NCI-H82 treated with DMSO at 0.1 percent for 48 hours (cell line): Measurements from ENCODE around the gene UBE2O.

Experiments
- DNase-seq: peaks from one replicate; lab custom pipeline; 2025; ENCODE audit not compliant: unreplicated experiment; lab: John Stamatoyannopoulos, UW

The UBE2O gene

GRCh38 chr17:76467809-76468633, 15.1 kb upstream of the UBE2O start:
- DNase-seq: peak; percentile 42

DNA sequence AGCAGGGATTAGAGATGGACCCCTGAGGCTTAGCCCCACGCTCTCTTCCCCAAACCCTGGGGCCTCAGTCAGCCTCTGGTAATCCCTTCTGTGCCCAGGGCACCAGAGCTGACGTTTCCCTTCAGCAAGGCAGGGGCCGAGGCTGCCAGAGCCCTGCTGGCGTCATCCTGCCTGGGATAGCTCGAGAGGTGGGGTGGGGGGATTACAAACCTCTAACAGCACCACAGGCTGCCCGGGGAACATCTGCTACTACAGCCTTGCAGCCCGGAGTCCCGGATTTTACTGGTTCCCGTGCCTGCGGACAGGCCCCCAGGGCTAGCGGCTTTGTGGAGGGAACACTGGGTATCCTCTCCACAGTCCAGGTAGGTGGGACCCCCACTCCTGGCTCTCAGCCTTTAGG, 14.4 kb upstream of the UBE2O start, which contains the start of gene AANAT:
Gene AANAT (plus strand): TSS at position 238 of the 400 bp plus-strand sequence. CDS start 1,144 bp downstream, outside the sequence.
- DNase-seq: peak; percentile 90

DNA sequence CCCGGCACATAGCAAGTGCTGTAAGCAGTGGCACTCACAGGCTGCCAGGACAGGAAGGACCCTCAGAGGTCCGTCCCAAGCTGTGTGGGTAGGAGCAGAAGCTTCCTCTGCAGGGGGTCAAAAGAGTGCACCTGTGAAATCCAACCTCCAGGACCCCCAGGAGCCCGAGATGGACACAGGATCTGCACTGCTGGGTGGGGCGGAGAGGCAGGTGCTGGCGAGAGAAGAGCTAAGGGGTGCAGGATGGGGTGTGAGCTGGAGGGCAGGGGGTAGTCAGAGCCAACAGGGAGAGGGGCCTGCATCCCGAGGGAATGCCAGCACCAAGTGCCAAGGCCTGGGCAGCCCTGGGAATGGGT, 13.8 kb upstream of the UBE2O start:
- no peak for DNase-seq

DNA sequence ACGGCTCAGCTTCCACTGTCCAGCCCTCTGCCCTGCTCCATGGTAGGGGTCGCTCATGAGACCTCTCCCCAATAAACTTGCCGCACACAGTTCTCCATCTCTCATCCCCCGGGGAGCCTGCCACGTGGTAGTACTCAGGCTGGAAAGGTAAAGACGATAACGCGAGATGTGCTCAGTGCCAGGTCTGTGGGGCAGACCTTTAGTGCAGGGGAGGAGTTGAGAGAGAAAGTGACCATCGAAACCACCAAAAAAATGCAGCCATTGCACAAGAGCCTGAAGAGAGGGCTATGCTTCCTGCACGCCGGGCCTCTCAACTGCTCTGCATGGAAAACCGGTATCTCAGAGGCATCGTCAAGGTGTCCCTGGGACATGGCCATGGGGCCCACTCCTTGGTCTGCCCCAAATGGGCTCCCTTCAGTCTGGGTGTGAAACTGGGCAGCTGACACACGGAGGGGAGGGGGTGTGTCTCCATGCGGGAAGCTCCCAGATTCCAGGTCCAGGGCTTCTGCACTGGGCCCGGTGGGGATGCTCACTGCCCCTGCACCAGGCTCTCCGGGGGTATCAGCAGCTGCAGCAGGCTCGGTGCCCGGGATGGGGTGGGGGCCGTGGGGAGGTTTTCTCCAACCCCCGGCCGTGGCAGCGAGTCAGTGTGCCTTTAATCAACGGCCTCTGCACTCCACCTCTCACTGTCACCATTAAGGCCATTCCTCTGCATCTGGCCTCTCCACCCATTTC, 9.8 kb upstream of the UBE2O start:
- no peak for DNase-seq

GRCh38 chr17:76461765-76462555, 9.0 kb upstream of the UBE2O start:
- DNase-seq: no peak

GRCh38 chr17:76459674-76460073, 6.7 kb upstream of the UBE2O start:
- DNase-seq: no peak

DNA sequence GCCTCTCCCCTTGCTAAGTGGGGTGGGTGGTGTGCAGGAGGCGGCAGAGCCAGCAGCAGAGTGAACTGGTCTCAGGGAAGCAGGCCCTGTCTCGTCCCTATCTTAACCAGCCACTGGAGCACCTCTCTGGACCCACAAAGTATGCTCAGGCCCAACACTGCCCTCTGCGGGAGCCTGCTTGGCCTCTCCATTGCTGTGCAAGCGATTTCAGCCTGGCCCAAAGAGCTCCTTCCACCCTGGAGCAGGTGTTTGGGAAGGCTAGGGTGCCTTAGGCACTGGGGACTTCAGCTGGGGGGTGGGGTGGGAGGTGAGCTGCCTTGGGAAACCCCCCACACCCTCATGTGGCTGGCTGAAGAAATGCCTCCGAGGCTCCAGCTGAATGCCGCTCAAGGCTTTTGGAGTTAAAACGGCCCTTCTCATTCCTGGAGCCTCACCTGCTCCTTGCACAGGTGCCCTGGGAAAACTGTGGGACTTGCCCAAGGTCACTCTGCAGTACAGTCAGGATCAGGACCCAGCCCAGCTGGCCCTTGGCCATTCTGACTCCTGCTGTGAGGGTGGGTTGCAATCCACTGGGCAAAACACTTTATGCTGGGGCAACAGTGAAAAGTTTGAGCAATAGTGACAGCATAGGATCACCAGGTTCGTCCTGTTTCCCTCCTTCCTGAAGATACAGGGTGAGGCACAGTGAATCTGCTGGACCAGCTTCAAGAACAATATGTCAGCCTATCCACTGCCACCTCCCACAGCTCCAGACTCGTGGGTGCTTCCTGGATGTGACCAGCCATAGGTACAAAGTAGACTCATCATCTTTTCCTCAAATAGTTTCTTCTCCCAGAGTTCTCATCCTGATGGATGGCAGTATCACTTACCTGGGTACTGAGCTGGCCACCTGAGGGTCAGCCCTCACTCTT, 5.9 kb upstream of the UBE2O start:
- peak; percentile 25 for DNase-seq

GRCh38 chr17:76453431-76453743, 435 bp upstream of the UBE2O start:
- no peak for DNase-seq

- no peak for DNase-seq
Measured at GRCh38 chr17:76452127-76452659, 759 bp downstream of the UBE2O start.

- no peak for DNase-seq
Measured at GRCh38 chr17:76451506-76451905, 1.4 kb downstream of the UBE2O start.

GRCh38 chr17:76449126-76449525, 3.8 kb downstream of the UBE2O start:
- no peak for DNase-seq

- DNase-seq: no peak
Measured at GRCh38 chr17:76447931-76448652, 4.9 kb downstream of the UBE2O start.

DNA sequence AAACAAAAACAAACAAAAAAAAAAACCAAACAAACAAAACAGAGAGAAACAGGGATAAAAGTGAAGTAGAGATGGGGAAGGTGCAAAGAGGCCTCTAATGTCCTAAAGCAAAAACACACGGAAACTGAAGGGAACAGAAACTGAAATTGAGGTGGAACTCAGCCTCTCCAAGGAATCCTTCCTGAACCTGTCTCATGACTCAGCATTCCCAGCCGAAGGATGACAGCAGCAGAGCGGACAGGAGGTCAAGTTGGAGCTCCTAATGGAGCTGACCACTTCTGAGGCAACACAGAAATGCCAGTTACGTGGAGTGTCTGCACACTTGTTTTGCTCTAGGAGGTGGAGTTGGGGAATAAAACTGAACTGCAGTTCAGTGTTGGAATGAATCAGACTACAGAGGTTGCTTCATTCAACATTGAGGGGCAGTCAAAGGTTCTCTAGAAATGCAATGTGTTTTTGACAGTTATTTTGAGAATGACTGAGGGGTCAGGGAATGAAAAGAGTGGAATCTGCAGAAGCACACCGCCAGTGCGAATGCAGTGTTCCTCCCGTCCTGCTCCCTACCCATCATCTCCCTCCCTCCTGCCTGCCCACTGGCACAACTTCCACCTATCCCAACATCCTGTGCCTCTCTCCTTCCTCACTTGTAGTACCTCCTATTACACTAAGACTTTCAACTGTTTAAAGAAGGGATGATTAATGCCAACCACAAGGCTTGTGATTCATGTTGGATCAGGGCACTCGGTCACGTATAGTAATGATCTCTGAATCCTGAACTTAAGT, 6.3 kb downstream of the UBE2O start:
- DNase-seq: no peak

- DNase-seq: no peak
Measured at GRCh38 chr17:76445697-76446448, 7.1 kb downstream of the UBE2O start.

GRCh38 chr17:76444518-76445311, 8.2 kb downstream of the UBE2O start:
- no peak for DNase-seq

DNA sequence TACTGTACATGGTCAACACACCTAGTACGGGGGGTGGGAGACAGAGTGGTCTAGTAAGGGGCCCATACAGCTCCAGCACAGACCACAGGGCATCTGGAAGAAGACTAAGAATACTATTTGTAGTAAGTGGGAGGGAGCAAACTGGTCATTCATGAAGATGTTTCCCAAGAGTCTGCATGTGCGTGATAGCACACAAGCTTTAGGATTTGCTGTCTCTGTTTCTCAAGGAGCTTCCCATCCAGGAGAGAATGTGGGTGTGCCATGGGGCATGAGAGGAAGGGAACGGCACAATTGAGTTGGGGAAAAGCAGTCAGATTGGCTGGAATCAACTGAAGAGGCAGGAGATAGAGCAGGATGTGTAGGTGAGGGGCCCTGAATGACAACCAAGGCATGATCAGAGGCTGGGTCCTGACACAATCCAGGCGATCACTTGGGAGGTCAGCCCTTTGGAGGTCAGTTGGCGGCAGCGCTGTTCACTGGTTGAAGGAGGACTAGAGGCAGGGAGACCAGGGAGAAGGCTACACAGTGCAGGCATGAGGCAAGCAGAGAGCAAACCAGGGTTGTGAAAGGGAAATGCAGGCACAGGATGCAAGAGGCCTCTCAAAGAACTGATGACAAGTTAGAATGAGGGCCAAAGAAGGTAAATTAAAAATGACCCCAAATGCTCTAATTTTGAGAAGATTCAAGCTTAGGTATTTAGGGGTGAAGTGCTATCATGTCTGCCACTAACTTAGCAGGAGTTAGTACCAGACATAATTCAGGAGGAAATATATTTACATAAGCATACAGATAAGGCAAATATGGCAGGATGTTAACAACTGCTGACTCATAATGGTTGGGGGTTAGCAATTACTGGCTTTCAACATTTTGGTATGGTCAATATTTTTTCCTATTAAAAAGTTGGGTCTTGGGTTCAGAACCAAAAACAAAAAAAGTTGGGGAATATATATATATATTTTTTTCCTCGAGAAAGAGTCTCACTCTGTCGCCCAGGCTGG, 10.3 kb downstream of the UBE2O start:
- DNase-seq: no peak
